Bronchial epithelial cell (primary cell): ENCODE measurements around the gene P3H3. TPM values are rescaled to one million over a fixed set of nuclear protein-coding genes. Genes with fewer than 3 reads are reported as not detected.
"Not testable (repeated sequence)": the region's sequence is repeated elsewhere in the genome, so short reads cannot be mapped to it uniquely, and the experiment has no call there.

Experiments used
- DNase-seq: peaks from one replicate; pipeline ENCODE4 v3.0.0-alpha.2; 2010; ENCODE audit warnings: low read depth
- FAIRE-seq: peaks from 2 replicates; lab custom pipeline; 2011; peaks lifted over from hg19 to GRCh38; lab: Jason Lieb, UNC
- H3K27me3 ChIP-seq: 2 replicates; pipeline ENCODE4 v1.5.1; 2011; ENCODE audit warnings: low read length; ENCODE audit not compliant: control insufficient read depth, insufficient read depth
- H3K36me3 ChIP-seq: 2 replicates; pipeline ENCODE4 v1.5.1; 2011; ENCODE audit warnings: low read length; ENCODE audit not compliant: control insufficient read depth, insufficient read depth
- H3K4me3 ChIP-seq: 2 replicates; pipeline ENCODE4 v1.5.1; 2011; ENCODE audit warnings: mild to moderate bottlenecking, low read depth, low read length, control low read depth
- CTCF ChIP-seq: IDR thresholded peaks from 2 replicates; pipeline ENCODE4 v1.5.1; 2011; ENCODE audit warnings: mild to moderate bottlenecking, moderate library complexity, low read length, control low read depth, inconsistent platforms; ENCODE audit not compliant: insufficient read depth, severe bottlenecking
- total RNA-seq: library from RNA; depleted of rRNA; stranded (reverse); fragments of >200 nt; gene quantifications from 2 replicates; pipeline ENCODE4 v1.2.1, GENCODE V29; 2014

P3H3 gene
- total RNA-seq, 1 donor from 2014 or later: 20.0 TPM

- Histone ChIP-seq H3K27me3 (no peaks in the 10 kb centered on the region), H3K36me3 (peaks cover 25% of the 10 kb centered on the region), H3K4me3 (peak overlapping the region; percentile 91)
- DNase-seq (no peak), FAIRE-seq (no peak)
- peak; percentile 9 for TF ChIP-seq CTCF
Measured at GRCh38 chr12:6868211-6869048, 40.2 kb downstream of the P3H3 start.

- H3K4me3 ChIP-seq: peak overlapping the region; percentile 91
- H3K36me3 ChIP-seq: peaks cover 20% of the 10 kb centered on the region
- H3K27me3 ChIP-seq: no peaks in the 10 kb centered on the region
- peak; percentile 36 for FAIRE-seq
- peak; percentile 93 for TF ChIP-seq CTCF
- peak; percentile 61 for DNase-seq
Measured at GRCh38 chr12:6869049-6870021, 41.1 kb downstream of the P3H3 start.

- DNase-seq, FAIRE-seq, H3K27me3 ChIP-seq, H3K4me3 ChIP-seq: not testable (repeated sequence)
- H3K36me3 ChIP-seq: peaks cover 17% of the 10 kb centered on the region
Measured at GRCh38 chr12:6870304-6870703, 42.1 kb downstream of the P3H3 start.

GRCh38 chr12:6871052-6871957 lies 43.1 kb downstream of the P3H3 start:
- H3K4me3 ChIP-seq: peak overlapping the region; percentile 54
- peaks cover 18% of the 10 kb centered on the region for H3K36me3 ChIP-seq
- no peaks in the 10 kb centered on the region for H3K27me3 ChIP-seq
- no peak for FAIRE-seq
- peak; percentile 76 for DNase-seq
- TF ChIP-seq CTCF: no peak

GRCh38 chr12:6872073-6873048 lies 44.2 kb downstream of the P3H3 start:
- H3K27me3 ChIP-seq: no peaks in the 10 kb centered on the region
- TF ChIP-seq CTCF: peak; percentile 98
- FAIRE-seq (no peak), DNase-seq (peak; percentile 53)
- peaks cover 18% of the 10 kb centered on the region for H3K36me3 ChIP-seq
- H3K4me3 ChIP-seq: peak overlapping the region; percentile 54
